Endothelial cell of umbilical vein (primary cell): ENCODE results near the gene UBASH3B. TPM values are rescaled to one million over a fixed set of nuclear protein-coding genes. Genes with fewer than 3 reads are reported as not detected.

ENCODE experiments used
- BruUV-seq: library from RNA; stranded (reverse); fragments of 400-500 nt; replicated peaks from 2 replicates; lab custom pipeline; 2021; lab: Mats Ljungman, UMichigan
- CTCF ChIA-PET: fragments of 300-600, 350-600 bp; sonication (Branson Sonifier 250); formaldehyde crosslinking; loops from one replicate; lab custom pipeline; 2021; ENCODE audit warnings: antibody characterized with exemption, inconsistent platforms; lab: Charles Lee
- POLR2A ChIA-PET: fragments of 300-600, 350-600 bp; sonication (Branson Sonifier 250); formaldehyde crosslinking; loops from one replicate; lab custom pipeline; 2021; ENCODE audit warnings: antibody characterized with exemption, inconsistent platforms; lab: Charles Lee
- DNase-seq: peaks from one replicate; pipeline ENCODE4 v3.0.0-alpha.2; 2011; ENCODE audit warnings: low read depth, low spot score
- FAIRE-seq: peaks from 2 replicates; lab custom pipeline; 2011; peaks lifted over from hg19 to GRCh38; lab: Jason Lieb, UNC
- H2AFZ ChIP-seq: 2 replicates; pipeline ENCODE4 v1.6.0; 2012; ENCODE audit warnings: low read depth, low read length, control low read depth, inconsistent platforms
- H3K27ac ChIP-seq: 2 replicates; pipeline ENCODE4 v1.5.1; 2011; ENCODE audit warnings: low read depth, mild to moderate bottlenecking, control low read depth, low read length, moderate library complexity; ENCODE audit not compliant: insufficient read depth
- H3K27me3 ChIP-seq, 2 experiments: 2 replicates each; pipeline versions ENCODE4 v1.6.0 to v1.6.1; 2011; ENCODE audit warnings: low read length in 2 of 2, mixed read lengths in 1 of 2; ENCODE audit not compliant: control insufficient read depth in 2 of 2, insufficient read depth in 2 of 2
- H3K36me3 ChIP-seq, 2 experiments: 2 replicates in 1 of 2; 3 replicates in 1 of 2; pipeline ENCODE4 v1.5.1; 2011; ENCODE audit warnings: low read length in 2 of 2, mild to moderate bottlenecking in 1 of 2, moderate library complexity in 1 of 2; ENCODE audit not compliant: control insufficient read depth in 2 of 2, insufficient read depth in 2 of 2; ENCODE audit errors: extremely low read depth in 1 of 2
- H3K4me1 ChIP-seq: 3 replicates; pipeline ENCODE4 v1.5.1; 2011; ENCODE audit warnings: mild to moderate bottlenecking, low read length; ENCODE audit not compliant: control insufficient read depth, insufficient read depth; ENCODE audit errors: extremely low read depth
- H3K4me2 ChIP-seq: 2 replicates; pipeline ENCODE4 v1.6.1; 2011; ENCODE audit warnings: low read length, control low read depth, mixed read lengths; ENCODE audit not compliant: insufficient read depth
- H3K4me3 ChIP-seq, 3 experiments: fragments of 200-600 bp in 1 of 3; sonication (generic), shearing (Covaris generic) in 1 of 3; replicated peaks in 1 of 3; 2 replicates each; pipeline ENCODE4 v1.5.1; 2011 to 2016; ENCODE audit warnings: control low read depth in 3 of 3, low read length in 3 of 3, mild to moderate bottlenecking in 2 of 3, inconsistent platforms in 1 of 3, low read depth in 1 of 3, moderate library complexity in 1 of 3; ENCODE audit not compliant: insufficient read depth in 1 of 3
- H3K79me2 ChIP-seq: 2 replicates; pipeline ENCODE4 v1.6.0; 2012; ENCODE audit warnings: low read length, inconsistent platforms; ENCODE audit not compliant: control insufficient read depth, insufficient read depth
- H3K9ac ChIP-seq: replicated peaks from 2 replicates; pipeline ENCODE3; 2011; ENCODE audit warnings: low read length, control low read depth; ENCODE audit not compliant: insufficient read depth; ENCODE audit errors: extremely low read depth
- H3K9me1 ChIP-seq: replicated peaks from 3 replicates; pipeline ENCODE4 v1.6.0; 2011; ENCODE audit warnings: mild to moderate bottlenecking, low read length; ENCODE audit not compliant: control insufficient read depth, insufficient read depth; ENCODE audit errors: extremely low read depth
- H3K9me3 ChIP-seq: replicated peaks from 2 replicates; pipeline ENCODE4 v1.5.1; 2012; ENCODE audit warnings: low read length, inconsistent platforms; ENCODE audit not compliant: control insufficient read depth, insufficient read depth
- H4K20me1 ChIP-seq: replicated peaks from 2 replicates; pipeline ENCODE3; 2011; ENCODE audit warnings: mild to moderate bottlenecking, low read length; ENCODE audit not compliant: control insufficient read depth, insufficient read depth; ENCODE audit errors: extremely low read depth
- EZH2 ChIP-seq: IDR thresholded peaks from 2 replicates; pipeline ENCODE4 v1.6.1; 2012; ENCODE audit warnings: borderline replicate concordance, low read depth, mild to moderate bottlenecking, moderate library complexity, low read length, inconsistent platforms; ENCODE audit not compliant: severe bottlenecking
- FOS ChIP-seq: IDR thresholded peaks from 2 replicates; pipeline ENCODE4 v1.6.1; 2011; ENCODE audit warnings: mild to moderate bottlenecking, low read length, moderate library complexity, borderline replicate concordance; ENCODE audit not compliant: insufficient read depth
- GATA2 ChIP-seq: IDR thresholded peaks from 2 replicates; pipeline ENCODE4 v1.7.0; 2011; ENCODE audit warnings: low read depth, mild to moderate bottlenecking, moderate library complexity, mixed read lengths, low read length; ENCODE audit not compliant: insufficient read length, insufficient read depth
- JUN ChIP-seq: IDR thresholded peaks from 2 replicates; pipeline ENCODE4 v1.6.1; 2011; ENCODE audit warnings: borderline replicate concordance, low read depth; ENCODE audit not compliant: insufficient read length, insufficient read depth
- MYC ChIP-seq: IDR thresholded peaks from one replicate; pipeline ENCODE4 v1.6.1; 2011; ENCODE audit warnings: mild to moderate bottlenecking, low read depth, low read length
- POLR2A ChIP-seq: IDR thresholded peaks from 2 replicates; pipeline ENCODE4 v1.6.1; 2012; ENCODE audit warnings: low read depth, mild to moderate bottlenecking, control low read depth, low read length
- POLR2AphosphoS5 ChIP-seq: IDR thresholded peaks from 2 replicates; pipeline ENCODE4 v1.6.1; 2012; ENCODE audit warnings: low read depth, mild to moderate bottlenecking, control low read depth, low read length, moderate library complexity; ENCODE audit not compliant: insufficient read depth
- dilution Hi-C: fragments of 300-500 bp; cut with MboI; formaldehyde crosslinking; loops from one replicate; pipeline ENCODE4 v1.15.0; 2019; ENCODE audit warnings: low sequenced_read_pairs; ENCODE audit not compliant: extremely low pct_ligation_motif_present
- intact Hi-C: fragments of 100-400 bp; cut with micrococcal nuclease; formaldehyde crosslinking; loops from one replicate; pipeline ENCODE4 v1.10.0; 2022
- polyA plus RNA-seq, 4 experiments: library from polyadenylated mRNA; depleted of rRNA in 3 of 4; stranded (reverse) in 3 of 4; unstranded in 1 of 4; fragments of >200 nt; gene quantifications; 2 replicates each; pipeline versions ENCODE4 v1.2.1 to v1.2.3, GENCODE V29; 2011 to 2012; ENCODE audit warnings: missing spikeins in 1 of 4
- total RNA-seq: library from RNA; stranded (reverse); gene quantifications from 2 replicates; pipeline ENCODE4 v1.2.3, GENCODE V29; 2021
- TF ChIP-seq, protein P1 (sequence below), 2 donors: IDR thresholded peaks; 1 replicate in 1 of 2; 2 replicates in 1 of 2; pipeline ENCODE4 v1.5.1; 2011; ENCODE audit warnings: low read length in 2 of 2, mild to moderate bottlenecking in 2 of 2, moderate library complexity in 2 of 2, control low read depth in 1 of 2, inconsistent platforms in 1 of 2, low read depth in 1 of 2; ENCODE audit not compliant: insufficient read depth in 1 of 2; ENCODE audit errors: extremely low read depth in 1 of 2
- TF ChIP-seq, protein P2 (sequence below): IDR thresholded peaks from 2 replicates; pipeline ENCODE4 v1.6.1; 2011; ENCODE audit not compliant: insufficient read depth, insufficient read length

The UBASH3B gene
- total and polyA plus RNA-seq, 2 donors (not counting 3 experiments of a cell fraction or from before 2014, with no cell fraction given): 23.7 to 38.1 TPM

DNA sequence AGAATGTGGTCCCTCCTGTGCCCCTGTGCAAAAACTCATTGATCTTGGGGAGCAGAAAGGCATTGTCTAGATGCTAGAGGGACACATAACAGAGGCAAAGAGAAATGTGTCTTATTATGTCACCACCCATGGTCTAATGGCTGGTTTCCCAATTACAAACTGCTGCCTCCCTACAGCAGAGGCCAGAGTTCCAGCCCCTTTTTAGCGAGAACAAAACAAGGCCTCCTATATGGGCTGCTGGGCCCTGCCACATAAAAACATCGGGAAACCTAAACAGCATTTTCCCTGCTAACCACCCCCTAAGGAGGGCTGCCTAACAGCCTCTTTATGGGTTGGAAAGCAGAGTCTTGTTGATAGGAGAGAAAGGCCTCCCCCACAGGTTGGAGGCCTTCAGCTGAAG, 107.6 kb downstream of the UBASH3B start:
- Histone ChIP-seq H3K27ac (no peak overlapping the region), H3K27me3 (no peaks in the 10 kb centered on the region), H4K20me1 (no peaks in the 10 kb centered on the region), H3K9me3 (no peaks in the 10 kb centered on the region), H3K9ac (no peak overlapping the region), H3K4me1 (peaks cover 10% of the 10 kb centered on the region), H2AFZ (no peak overlapping the region), H3K36me3 (no peaks in the 10 kb centered on the region), H3K4me3 (no peak overlapping the region), H3K79me2 (peaks cover 2% of the 10 kb centered on the region), H3K4me2 (no peak overlapping the region), H3K9me1 (no peaks in the 10 kb centered on the region)
- intact Hi-C loops: no loop called here
- BruUV-seq: no TSS peak
- dilution Hi-C loops: no loop called here
- CTCF ChIA-PET: interaction anchor here (1.0 to 3.0 kb wide), 3 partner anchors 8 to 51 kb away, joined by 3 to 11 read pairs (median 7); no protein-coding TSS in a partner anchor
- POLR2A ChIA-PET: no interaction called here
- no peak for TF ChIP-seq POLR2AphosphoS5
- TF ChIP-seq, protein P1, sequence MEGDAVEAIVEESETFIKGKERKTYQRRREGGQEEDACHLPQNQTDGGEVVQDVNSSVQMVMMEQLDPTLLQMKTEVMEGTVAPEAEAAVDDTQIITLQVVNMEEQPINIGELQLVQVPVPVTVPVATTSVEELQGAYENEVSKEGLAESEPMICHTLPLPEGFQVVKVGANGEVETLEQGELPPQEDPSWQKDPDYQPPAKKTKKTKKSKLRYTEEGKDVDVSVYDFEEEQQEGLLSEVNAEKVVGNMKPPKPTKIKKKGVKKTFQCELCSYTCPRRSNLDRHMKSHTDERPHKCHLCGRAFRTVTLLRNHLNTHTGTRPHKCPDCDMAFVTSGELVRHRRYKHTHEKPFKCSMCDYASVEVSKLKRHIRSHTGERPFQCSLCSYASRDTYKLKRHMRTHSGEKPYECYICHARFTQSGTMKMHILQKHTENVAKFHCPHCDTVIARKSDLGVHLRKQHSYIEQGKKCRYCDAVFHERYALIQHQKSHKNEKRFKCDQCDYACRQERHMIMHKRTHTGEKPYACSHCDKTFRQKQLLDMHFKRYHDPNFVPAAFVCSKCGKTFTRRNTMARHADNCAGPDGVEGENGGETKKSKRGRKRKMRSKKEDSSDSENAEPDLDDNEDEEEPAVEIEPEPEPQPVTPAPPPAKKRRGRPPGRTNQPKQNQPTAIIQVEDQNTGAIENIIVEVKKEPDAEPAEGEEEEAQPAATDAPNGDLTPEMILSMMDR (IDR thresholded peaks at IDR 0.05; ENCODE audit: extremely low read depth in 1 of 2, insufficient read depth in 1 of 2, low read depth in 1 of 2, low read length in 2 of 2): no peak
- no peak for TF ChIP-seq GATA2
- TF ChIP-seq, protein P2, sequence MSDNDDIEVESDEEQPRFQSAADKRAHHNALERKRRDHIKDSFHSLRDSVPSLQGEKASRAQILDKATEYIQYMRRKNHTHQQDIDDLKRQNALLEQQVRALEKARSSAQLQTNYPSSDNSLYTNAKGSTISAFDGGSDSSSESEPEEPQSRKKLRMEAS: no peak
- TF ChIP-seq EZH2: no peak
- TF ChIP-seq POLR2A: no peak
- TF ChIP-seq JUN: no peak
- no peak for TF ChIP-seq FOS
- TF ChIP-seq MYC: no peak
- DNase-seq: no peak
- no peak for FAIRE-seq
